ENCODE results near the gene SCLY. TPM values are rescaled to one million over a fixed set of nuclear protein-coding genes. Genes with fewer than 3 reads are reported as not detected.

Gene SCLY
- total and polyA plus RNA-seq, 2 of the 8 experiments (the other 6 are each of a cell fraction or from before 2014, with no cell fraction given), result 79.0 to 79.5 TPM

- TF ChIP-seq SIN3A (conservative IDR thresholded peaks at IDR 0.05 in 1 of 2, IDR thresholded peaks at IDR 0.05 in 1 of 2; ENCODE audit: low read depth in 1 of 2, low read length in 2 of 2) (no peak), TAF7 (optimal IDR thresholded peaks at IDR 0.05; ENCODE audit: borderline replicate concordance, low read depth, low read length) (no peak), CBX5 (IDR thresholded peaks at IDR 0.05; ENCODE audit: low read depth, low read length) (no peak), TCF12 (IDR thresholded peaks at IDR 0.05; ENCODE audit: low read depth, low read length) (no peak), KDM5A (IDR thresholded peaks at IDR 0.05; ENCODE audit: low read length) (no peak), EP300 (IDR thresholded peaks at IDR 0.05; ENCODE audit: borderline replicate concordance in 1 of 2, low read depth in 2 of 2, low read length in 2 of 2) (no peak), HDAC2 (IDR thresholded peaks at IDR 0.05; ENCODE audit: borderline replicate concordance in 1 of 2, low read depth in 2 of 2, low read length in 2 of 2) (no peak), JUND (IDR thresholded peaks at IDR 0.05; ENCODE audit: low read length) (no peak), GABPA (IDR thresholded peaks at IDR 0.05; ENCODE audit: borderline replicate concordance, insufficient read depth, low read length) (no peak), SAP30 (IDR thresholded peaks at IDR 0.05; ENCODE audit: insufficient read depth, insufficient replicate concordance, low read length) (no peak)
Measured at GRCh38 chr2:238063414-238064189, 2.8 kb downstream of the SCLY start (continued).
